IMR-90 (cell line): ENCODE data around the gene RNF6. TPM values are rescaled to one million over a fixed set of nuclear protein-coding genes. Genes with fewer than 3 reads are reported as not detected.
A peak's percentile ranks its signal among the peaks of the same experiment; 100 is the strongest.

Experiments
- ATAC-seq: fragments of 200-7000 bp; cut with Tn5 transposase; 2 replicates; pipeline ENCODE4 v1.9.1; 2020; ENCODE audit warnings: low read depth, mild to moderate bottlenecking, moderate library complexity
- BruUV-seq: library from RNA; stranded (reverse); fragments of 400-500 nt; replicated peaks from 2 replicates; lab custom pipeline; 2021; lab: Mats Ljungman, UMichigan
- CTCF ChIA-PET: fragments of 300-600 bp; formaldehyde crosslinking; extraction: SDS; loops from one replicate; lab custom pipeline; 2021; ENCODE audit warnings: antibody characterized with exemption; lab: Yijun Ruan, JAX
- POLR2A ChIA-PET: fragments of 300-600 bp; sonication (Branson Sonifier 250); formaldehyde crosslinking; loops from one replicate; lab custom pipeline; 2022; ENCODE audit warnings: antibody characterized with exemption; ENCODE audit not compliant: unreplicated experiment; lab: Charles Lee
- DNase-seq: peaks from one replicate; pipeline ENCODE4 v3.0.0; 2013
- H2AFZ ChIP-seq: replicated peaks from 2 replicates; pipeline ENCODE3; 2013; ENCODE audit warnings: low read length, mild to moderate bottlenecking; ENCODE audit not compliant: poor library complexity
- H2AK5ac ChIP-seq: 2 replicates; pipeline ENCODE4 v1.6.1; 2013; ENCODE audit warnings: low read depth, low read length, inconsistent platforms
- H2AK9ac ChIP-seq: replicated peaks from 2 replicates; pipeline ENCODE3; 2013; ENCODE audit warnings: mild to moderate bottlenecking, low read depth, low read length, moderate library complexity; ENCODE audit not compliant: poor library complexity
- H2BK120ac ChIP-seq: 2 replicates; pipeline ENCODE4 v1.6.1; 2013; ENCODE audit warnings: low read depth, low read length, inconsistent platforms
- H2BK15ac ChIP-seq: 3 replicates; pipeline ENCODE4 v1.6.1; 2013; ENCODE audit warnings: low read depth, low read length, inconsistent platforms
- H2BK20ac ChIP-seq: 2 replicates; pipeline ENCODE4 v1.6.1; 2013; ENCODE audit warnings: low read depth, mild to moderate bottlenecking, inconsistent platforms, low read length, moderate library complexity
- H2BK5ac ChIP-seq: 2 replicates; pipeline ENCODE4 v1.6.1; 2013; ENCODE audit warnings: mild to moderate bottlenecking, low read depth, low read length, inconsistent platforms; ENCODE audit not compliant: poor library complexity, severe bottlenecking
- H3K14ac ChIP-seq: replicated peaks from 2 replicates; pipeline ENCODE4 v1.6.1; 2013; ENCODE audit warnings: low read depth, low read length, inconsistent platforms
- H3K18ac ChIP-seq: 2 replicates; pipeline ENCODE4 v1.6.1; 2013; ENCODE audit warnings: low read depth, low read length, control low read depth
- H3K23ac ChIP-seq: 2 replicates; pipeline ENCODE4 v1.6.1; 2013; ENCODE audit warnings: low read depth, low read length, inconsistent platforms
- H3K27ac ChIP-seq: 2 replicates; pipeline ENCODE4 v1.5.1; 2013; ENCODE audit warnings: mild to moderate bottlenecking, control low read depth, low read length; ENCODE audit not compliant: insufficient read depth
- H3K27me3 ChIP-seq: 2 replicates; pipeline ENCODE4 v1.6.1; 2013; ENCODE audit warnings: low read length; ENCODE audit not compliant: control insufficient read depth, insufficient read depth
- H3K36me3 ChIP-seq: 2 replicates; pipeline ENCODE4 v1.6.1; 2013; ENCODE audit warnings: low read length, mixed read lengths; ENCODE audit not compliant: control insufficient read depth, insufficient read depth
- H3K4ac ChIP-seq: 2 replicates; pipeline ENCODE4 v1.6.1; 2013; ENCODE audit warnings: low read depth, low read length, inconsistent platforms
- H3K4me1 ChIP-seq: 2 replicates; pipeline ENCODE4 v1.6.1; 2013; ENCODE audit warnings: low read length, mixed read lengths; ENCODE audit not compliant: control insufficient read depth, insufficient read depth
- H3K4me2 ChIP-seq: 2 replicates; pipeline ENCODE4 v1.6.1; 2013; ENCODE audit warnings: low read depth, mild to moderate bottlenecking, control low read depth, low read length, moderate library complexity
- H3K4me3 ChIP-seq: 2 replicates; pipeline ENCODE4 v1.5.1; 2013; ENCODE audit warnings: low read depth, mild to moderate bottlenecking, control low read depth, low read length, moderate library complexity; ENCODE audit not compliant: insufficient read depth
- H3K56ac ChIP-seq: 2 replicates; pipeline ENCODE4 v1.6.1; 2013; ENCODE audit warnings: low read length, inconsistent platforms; ENCODE audit not compliant: insufficient read depth; ENCODE audit errors: extremely low read depth
- H3K79me1 ChIP-seq, 2 experiments: 2 replicates each; pipeline ENCODE4 v1.6.1; 2013; ENCODE audit warnings: low read length in 2 of 2, inconsistent platforms in 1 of 2, low read depth in 1 of 2
- H3K9ac ChIP-seq: 2 replicates; pipeline ENCODE4 v1.6.1; 2013; ENCODE audit warnings: low read depth, low read length, control low read depth
- H3K9me1 ChIP-seq: 2 replicates; pipeline ENCODE4 v1.6.1; 2013; ENCODE audit warnings: low read length, inconsistent platforms; ENCODE audit not compliant: insufficient read depth
- H3K9me3 ChIP-seq: 2 replicates; pipeline ENCODE4 v1.6.1; 2013; ENCODE audit warnings: low read length; ENCODE audit not compliant: control insufficient read depth, insufficient read depth
- H4K20me1 ChIP-seq: 2 replicates; pipeline ENCODE4 v1.6.1; 2013; ENCODE audit warnings: low read length, inconsistent platforms; ENCODE audit not compliant: insufficient read depth
- H4K5ac ChIP-seq: 2 replicates; pipeline ENCODE4 v1.6.1; 2013; ENCODE audit warnings: mild to moderate bottlenecking, low read depth, low read length, control low read depth
- H4K8ac ChIP-seq, 2 experiments: 2 replicates each; pipeline ENCODE4 v1.6.1; 2013; ENCODE audit warnings: low read depth in 2 of 2, low read length in 2 of 2, control low read depth in 1 of 2, inconsistent platforms in 1 of 2
- H4K91ac ChIP-seq: 2 replicates; pipeline ENCODE4 v1.6.1; 2013; ENCODE audit warnings: low read depth, low read length, inconsistent platforms; ENCODE audit not compliant: insufficient read depth
- BHLHE40 ChIP-seq: fragments of 150-350 bp; IDR thresholded peaks from 2 replicates; pipeline ENCODE4 v1.6.1; 2016; ENCODE audit warnings: mild to moderate bottlenecking, low read depth, low read length
- CEBPB ChIP-seq: IDR thresholded peaks from 2 replicates; pipeline ENCODE4 v1.6.1; 2012; ENCODE audit warnings: low read depth, low read length, improper control_type of control experiment
- CHD1 ChIP-seq: IDR thresholded peaks from 2 replicates; pipeline ENCODE4 v1.6.1; 2012; ENCODE audit warnings: low read depth, low read length, improper control_type of control experiment
- FOS ChIP-seq: fragments of 150-350 bp; IDR thresholded peaks from 2 replicates; pipeline ENCODE4 v1.6.1; 2016; ENCODE audit warnings: low read depth, low read length
- MAFK ChIP-seq: IDR thresholded peaks from 2 replicates; pipeline ENCODE4 v1.6.1; 2012; ENCODE audit warnings: low read depth, low read length, improper control_type of control experiment
- MAZ ChIP-seq: IDR thresholded peaks from 2 replicates; pipeline ENCODE4 v1.6.1; 2012; ENCODE audit warnings: low read depth, mild to moderate bottlenecking, low read length, improper control_type of control experiment, moderate library complexity, borderline replicate concordance
- MXI1 ChIP-seq: IDR thresholded peaks from 2 replicates; pipeline ENCODE4 v1.6.1; 2012; ENCODE audit warnings: low read depth, mild to moderate bottlenecking, low read length, moderate library complexity, borderline replicate concordance
- POLR2A ChIP-seq: IDR thresholded peaks from 2 replicates; pipeline ENCODE4 v1.6.1; 2012; ENCODE audit warnings: mild to moderate bottlenecking, low read depth, low read length
- RAD21 ChIP-seq: IDR thresholded peaks from 2 replicates; pipeline ENCODE4 v1.6.1; 2012; ENCODE audit warnings: low read length, improper control_type of control experiment
- RCOR1 ChIP-seq: IDR thresholded peaks from 2 replicates; pipeline ENCODE4 v1.6.1; 2012; ENCODE audit warnings: mild to moderate bottlenecking, low read length, improper control_type of control experiment; ENCODE audit not compliant: insufficient replicate concordance
- RFX5 ChIP-seq: IDR thresholded peaks from 2 replicates; pipeline ENCODE4 v1.8.0; 2012; ENCODE audit warnings: low read depth, mild to moderate bottlenecking, low read length, moderate library complexity
- SMC3 ChIP-seq: fragments of 150-350 bp; IDR thresholded peaks from 2 replicates; pipeline ENCODE4 v1.6.1; 2016; ENCODE audit warnings: low read depth, mild to moderate bottlenecking, antibody characterized with exemption, low read length, moderate library complexity
- WGBS, 2 experiments: methylation state at CpG; one replicate each; pipeline versions ENCODE4 v1.1.5 to v1.1.7; 2013; ENCODE audit warnings: missing lambda C conversion rate in 2 of 2; ENCODE audit not compliant: insufficient read length in 1 of 2; ENCODE audit errors: extremely low coverage in 2 of 2; 5-methylcytosine and 5-hydroxymethylcytosine counted together
- dilution Hi-C: fragments of 300-500 bp; cut with HindIII; formaldehyde crosslinking; loops from one replicate; pipeline ENCODE4 v1.14.3; 2018; ENCODE audit warnings: low sequenced_read_pairs; ENCODE audit not compliant: unreplicated experiment
- in situ Hi-C: fragments of 300-500 bp; cut with MboI; formaldehyde crosslinking; loops from 3 replicates; pipeline ENCODE4 v1.14.3; 2019; ENCODE audit warnings: low sequenced_read_pairs, inconsistent platforms, mixed read lengths
- intact Hi-C: fragments of 100-400 bp; cut with micrococcal nuclease; formaldehyde crosslinking; loops from 2 replicates; pipeline ENCODE4 v1.10.0; 2022
- polyA plus RNA-seq, 3 experiments: library from polyadenylated mRNA; depleted of rRNA; stranded (reverse); fragments of >200 nt; gene quantifications; 2 replicates each; pipeline ENCODE4 v1.2.3, GENCODE V29; 2012; ENCODE audit warnings: low replicate concordance in 1 of 3
- total RNA-seq: library from RNA; depleted of rRNA; stranded (reverse); fragments of >200 nt; gene quantifications from 2 replicates; pipeline ENCODE4 v1.2.3, GENCODE V29; 2012
- TF ChIP-seq, protein P1 (sequence below): fragments of 150-350 bp; IDR thresholded peaks from 2 replicates; pipeline ENCODE4 v1.6.1; 2017; ENCODE audit warnings: mild to moderate bottlenecking, antibody characterized with exemption, low read length, low read depth
- TF ChIP-seq, protein P2 (sequence below): fragments of 150-350 bp; IDR thresholded peaks from 2 replicates; pipeline ENCODE4 v1.6.1; 2016; ENCODE audit warnings: low read depth, mild to moderate bottlenecking, low read length, moderate library complexity, borderline replicate concordance
- TF ChIP-seq, protein P3 (sequence below): conservative IDR thresholded peaks from 2 replicates; pipeline ENCODE4 v1.5.1; 2012; ENCODE audit warnings: mild to moderate bottlenecking, low read depth, low read length, improper control_type of control experiment

RNF6 gene
- total and polyA plus RNA-seq, 2 of the 4 experiments (the other 2 are of a cell fraction), result 22.9 to 33.3 TPM

DNA sequence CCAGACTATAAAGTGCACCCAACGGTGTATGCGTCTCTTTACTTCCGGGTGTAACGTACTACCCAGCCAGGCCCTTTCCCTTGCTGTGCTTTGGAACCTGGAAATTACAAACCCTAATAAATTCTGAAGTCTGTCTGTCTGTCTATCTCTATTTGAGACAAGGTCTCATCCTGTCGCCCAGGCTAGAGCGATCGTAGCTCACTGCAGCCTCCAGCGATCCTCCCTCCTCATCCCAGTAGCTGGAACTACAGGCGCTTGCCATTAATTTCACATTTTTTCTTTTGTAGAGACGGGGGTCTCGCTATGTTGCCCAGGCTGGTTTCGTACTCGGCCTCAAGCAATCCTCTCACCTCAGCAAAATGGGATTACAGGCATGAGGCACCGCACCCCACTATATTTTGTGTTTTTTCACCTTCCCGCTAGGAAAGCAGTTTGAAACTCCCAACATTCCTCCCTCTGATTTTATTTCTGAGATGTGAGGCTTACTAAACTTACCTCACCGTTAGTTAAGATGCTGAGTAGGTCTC is 469 bp upstream of the RNF6 start:
- Histone ChIP-seq H2BK20ac (no peak overlapping the region), H3K9me3 (no peaks in the 10 kb centered on the region), H3K27ac (peak overlapping the region; percentile 96), H3K18ac (peak overlapping the region; percentile 88), H3K4me3 (peak overlapping the region; percentile 67), H3K27me3 (no peaks in the 10 kb centered on the region; the same call in 1 of the 2 replicates), H3K4me2 (peak overlapping the region; percentile 89), H2AK9ac (peak overlapping the region; percentile 78), H4K5ac (peak overlapping the region; percentile 98), H2BK120ac (peak overlapping the region; percentile 48; the same call in 1 of the 2 replicates), H2BK5ac (peak overlapping the region; percentile 88), H2BK15ac (no peak overlapping the region), H3K23ac (peak overlapping the region; percentile 89), H4K91ac (peak overlapping the region; percentile 90), H2AFZ (peak overlapping the region; percentile 100), H3K14ac (peak overlapping the region; percentile 90), H3K4ac (peak overlapping the region; percentile 96), H3K9me1 (no peaks in the 10 kb centered on the region), H3K9ac (peak overlapping the region; percentile 89), H3K4me1 (0 out of 2 replicates have a peak, but pooled peaks cover 2% of the 10 kb centered on the region), H3K36me3 (peaks cover 2% of the 10 kb centered on the region), H3K56ac (peak overlapping the region; percentile 87), H4K8ac (peak overlapping the region; percentile 99 to 100), H3K79me1 (peaks cover 6 to 25% of the 10 kb centered on the region in 2 experiments; a peak in 3 of 4 replicates), H4K20me1 (no peaks in the 10 kb centered on the region; the same call in 1 of the 2 replicates), H2AK5ac (no peak overlapping the region)
- DNase-seq (no peak), ATAC-seq (peak; percentile 25)
- ChIA-PET CTCF (no interaction called here), POLR2A (interaction anchor here (0.6 kb wide), 1 partner anchor 220 kb away, joined by 3 read pairs; no protein-coding TSS in a partner anchor)
- dilution Hi-C loops, result no loop called here
- intact Hi-C loops, result loop anchor here (1.0 kb wide), 1 partner anchor 274 kb away; no protein-coding TSS in a partner anchor
- 100% methylated on average over 1 of the region's 16 CpGs; no CpG with 5 or more reads in 1 of the 2 experiments for WGBS, 2 experiments
- in situ Hi-C loops, result no loop called here
- no TSS peak for BruUV-seq
- TF ChIP-seq POLR2A (no peak), RAD21 (no peak), FOS (no peak), SMC3 (no peak), CHD1 (no peak), MXI1 (no peak), MAZ (no peak), BHLHE40 (no peak), MAFK (no peak), CEBPB (no peak), RCOR1 (no peak), RFX5 (no peak)
- TF ChIP-seq, protein P1, sequence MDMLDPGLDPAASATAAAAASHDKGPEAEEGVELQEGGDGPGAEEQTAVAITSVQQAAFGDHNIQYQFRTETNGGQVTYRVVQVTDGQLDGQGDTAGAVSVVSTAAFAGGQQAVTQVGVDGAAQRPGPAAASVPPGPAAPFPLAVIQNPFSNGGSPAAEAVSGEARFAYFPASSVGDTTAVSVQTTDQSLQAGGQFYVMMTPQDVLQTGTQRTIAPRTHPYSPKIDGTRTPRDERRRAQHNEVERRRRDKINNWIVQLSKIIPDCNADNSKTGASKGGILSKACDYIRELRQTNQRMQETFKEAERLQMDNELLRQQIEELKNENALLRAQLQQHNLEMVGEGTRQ, result no peak
- TF ChIP-seq, protein P2, sequence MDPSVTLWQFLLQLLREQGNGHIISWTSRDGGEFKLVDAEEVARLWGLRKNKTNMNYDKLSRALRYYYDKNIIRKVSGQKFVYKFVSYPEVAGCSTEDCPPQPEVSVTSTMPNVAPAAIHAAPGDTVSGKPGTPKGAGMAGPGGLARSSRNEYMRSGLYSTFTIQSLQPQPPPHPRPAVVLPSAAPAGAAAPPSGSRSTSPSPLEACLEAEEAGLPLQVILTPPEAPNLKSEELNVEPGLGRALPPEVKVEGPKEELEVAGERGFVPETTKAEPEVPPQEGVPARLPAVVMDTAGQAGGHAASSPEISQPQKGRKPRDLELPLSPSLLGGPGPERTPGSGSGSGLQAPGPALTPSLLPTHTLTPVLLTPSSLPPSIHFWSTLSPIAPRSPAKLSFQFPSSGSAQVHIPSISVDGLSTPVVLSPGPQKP, result no peak
- TF ChIP-seq, protein P3, sequence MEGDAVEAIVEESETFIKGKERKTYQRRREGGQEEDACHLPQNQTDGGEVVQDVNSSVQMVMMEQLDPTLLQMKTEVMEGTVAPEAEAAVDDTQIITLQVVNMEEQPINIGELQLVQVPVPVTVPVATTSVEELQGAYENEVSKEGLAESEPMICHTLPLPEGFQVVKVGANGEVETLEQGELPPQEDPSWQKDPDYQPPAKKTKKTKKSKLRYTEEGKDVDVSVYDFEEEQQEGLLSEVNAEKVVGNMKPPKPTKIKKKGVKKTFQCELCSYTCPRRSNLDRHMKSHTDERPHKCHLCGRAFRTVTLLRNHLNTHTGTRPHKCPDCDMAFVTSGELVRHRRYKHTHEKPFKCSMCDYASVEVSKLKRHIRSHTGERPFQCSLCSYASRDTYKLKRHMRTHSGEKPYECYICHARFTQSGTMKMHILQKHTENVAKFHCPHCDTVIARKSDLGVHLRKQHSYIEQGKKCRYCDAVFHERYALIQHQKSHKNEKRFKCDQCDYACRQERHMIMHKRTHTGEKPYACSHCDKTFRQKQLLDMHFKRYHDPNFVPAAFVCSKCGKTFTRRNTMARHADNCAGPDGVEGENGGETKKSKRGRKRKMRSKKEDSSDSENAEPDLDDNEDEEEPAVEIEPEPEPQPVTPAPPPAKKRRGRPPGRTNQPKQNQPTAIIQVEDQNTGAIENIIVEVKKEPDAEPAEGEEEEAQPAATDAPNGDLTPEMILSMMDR, result no peak
